Spleen (tissue), 11 donors: Measurements from ENCODE around the gene SIRT5. TPM values are rescaled to one million over a fixed set of nuclear protein-coding genes. Genes with fewer than 3 reads are reported as not detected.

Experiments used
- DNase-seq: peaks from one replicate; pipeline ENCODE4 v3.0.0-alpha.2; 2020
- H3K27ac ChIP-seq, 8 donors: fragments of 200-600 bp; sonication (generic) in 7 of 8; 1 replicate in 4 of 8; 2 replicates in 4 of 8; pipeline versions ENCODE4 v1.5.0 to v1.8.0; 2016 to 2021; ENCODE audit warnings: inconsistent platforms in 4 of 8, mild to moderate bottlenecking in 4 of 8, moderate library complexity in 1 of 8
- H3K27me3 ChIP-seq, 7 donors: fragments of 200-600 bp; sonication (generic) in 6 of 7; replicated peaks in 1 of 7; 1 replicate in 4 of 7; 2 replicates in 3 of 7; pipeline versions ENCODE4 v1.5.0 to v1.8.0; 2016 to 2021; ENCODE audit warnings: inconsistent platforms in 3 of 7, mild to moderate bottlenecking in 1 of 7
- H3K36me3 ChIP-seq, 6 donors: fragments of 200-600 bp; sonication (generic) in 5 of 6; 1 replicate in 4 of 6; 2 replicates in 2 of 6; pipeline versions ENCODE4 v1.5.0 to v1.8.0; 2016 to 2021; ENCODE audit warnings: inconsistent platforms in 2 of 6
- H3K4me1 ChIP-seq, 6 donors: fragments of 200-600 bp; sonication (generic) in 5 of 6; 1 replicate in 3 of 6; 2 replicates in 3 of 6; pipeline versions ENCODE4 v1.5.0 to v1.8.0; 2016 to 2021; ENCODE audit warnings: inconsistent platforms in 3 of 6
- H3K4me3 ChIP-seq, 8 donors: fragments of 200-600 bp; sonication (generic) in 7 of 8; 1 replicate in 4 of 8; 2 replicates in 4 of 8; pipeline versions ENCODE4 v1.5.0 to v1.8.0; 2016 to 2021; ENCODE audit warnings: inconsistent platforms in 4 of 8, mild to moderate bottlenecking in 4 of 8, moderate library complexity in 2 of 8
- H3K9me3 ChIP-seq, 8 donors: fragments of 200-600 bp; sonication (generic) in 7 of 8; 1 replicate in 4 of 8; 2 replicates in 4 of 8; pipeline versions ENCODE4 v1.5.0 to v1.8.0; 2016 to 2021; ENCODE audit warnings: inconsistent platforms in 4 of 8
- POLR2A ChIP-seq, 3 donors: fragments of 450-650 bp; IDR thresholded peaks; one replicate each; pipeline ENCODE4 v1.5.1; 2017; ENCODE audit warnings: antibody characterized with exemption in 3 of 3, mild to moderate bottlenecking in 1 of 3
- POLR2AphosphoS5 ChIP-seq, 3 donors: sonication (generic); formaldehyde crosslinking; IDR thresholded peaks; one replicate each; pipeline ENCODE4 v1.5.1; 2017; ENCODE audit warnings: antibody characterized with exemption in 3 of 3
- WGBS, 5 donors: extraction: QIAGEN DNeasy Blood & Tissue Kit in 3 of 5; methylation state at CpG; one replicate each; pipeline versions ENCODE4 v1.1.5 to v1.1.7; 2013 to 2018; 5-methylcytosine and 5-hydroxymethylcytosine counted together
- intact Hi-C: fragments of 100-400 bp; cut with DNase I; formaldehyde crosslinking; loops from one replicate; pipeline ENCODE4 v1.15.0; 2023; ENCODE audit warnings: low total_unique reads
- polyA plus RNA-seq, 3 donors: library from polyadenylated mRNA; stranded (reverse); fragments of 200-250 nt; gene quantifications; one replicate each; pipeline ENCODE4 v1.2.1, GENCODE V29; 2013
- total RNA-seq, 7 donors: library from RNA; depleted of rRNA in 3 of 7; stranded (reverse); fragments of >200 nt in 3 of 7; fragmentation: NEBNext Ultra II Directional in 4 of 7; extraction: Animal tissue kit (Norgen Biotek cat#: 25700) in 4 of 7; gene quantifications; one replicate each; pipeline versions ENCODE4 v1.1.0 to v1.2.1, GENCODE V29; 2016 to 2021
- TF ChIP-seq, protein P1 (sequence below), 11 experiments: fragments of 200-600 bp in 7 of 11; fragments of 450-650 bp in 4 of 11; sonication (generic) in 4 of 11; IDR thresholded peaks in 8 of 11; conservative IDR thresholded peaks in 3 of 11; 1 replicate in 7 of 11; 2 replicates in 4 of 11; pipeline versions ENCODE4 v1.4.0 to v1.8.0; 2016 to 2021; ENCODE audit warnings: antibody characterized with exemption in 11 of 11, inconsistent platforms in 4 of 11, mild to moderate bottlenecking in 1 of 11
- donor health status: healthy with polysubstance abuse.
- donor health status: DM: no; HTN: no; CAD: no; lungs with moderate emphysema.
- donor health status: DM: no; HTN: no; CAD: no.
- donor health status: Bipolar disorder and iron deficiency.
- donor health status: healthy.
- donor health status: DM: no; HTN: no; CAD: no.
- donor health status: DM: yes; HTN: yes; CAD: no.

Gene SIRT5
- total and polyA plus RNA-seq, 10 donors: 8.2 to 23.7 (median 16.1) TPM

DNA sequence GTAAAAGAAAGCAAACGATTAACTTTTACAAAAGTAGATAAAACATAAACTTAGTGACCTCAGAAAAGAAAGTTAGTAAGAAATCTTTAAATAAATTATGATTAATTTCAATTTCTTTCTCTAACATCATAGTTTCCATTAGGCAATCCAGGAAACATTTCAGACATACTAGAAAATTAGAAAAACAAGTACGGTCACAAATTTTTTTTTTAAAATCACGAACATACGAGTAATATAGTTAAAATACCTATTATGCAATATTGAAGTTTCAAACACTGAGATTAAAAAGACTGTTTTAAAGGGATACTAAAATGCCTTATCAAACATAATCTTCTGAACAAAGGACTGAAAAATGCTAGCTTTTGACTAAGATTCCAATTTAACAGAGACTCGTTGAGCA lies 66.9 kb downstream of the SIRT5 start:
- Histone ChIP-seq H3K4me1 (peaks cover 0 to 37% (median 7%) of the 10 kb centered on the region in 6 donors), H3K9me3 (no peaks in the 10 kb centered on the region), H3K36me3 (peaks cover 0 to 82% (median 30%) of the 10 kb centered on the region in 6 donors), H3K4me3 (no peak overlapping the region), H3K27ac (peak overlapping the region in 2 of 8 donors; percentile 15 to 28), H3K27me3 (no peaks in the 10 kb centered on the region)
- no peak for DNase-seq
- intact Hi-C loops: no loop called here
- WGBS, 5 donors: 50 to 73% (median 66%) methylated on average over 5 of the region's 5 CpGs
- TF ChIP-seq, protein P1, sequence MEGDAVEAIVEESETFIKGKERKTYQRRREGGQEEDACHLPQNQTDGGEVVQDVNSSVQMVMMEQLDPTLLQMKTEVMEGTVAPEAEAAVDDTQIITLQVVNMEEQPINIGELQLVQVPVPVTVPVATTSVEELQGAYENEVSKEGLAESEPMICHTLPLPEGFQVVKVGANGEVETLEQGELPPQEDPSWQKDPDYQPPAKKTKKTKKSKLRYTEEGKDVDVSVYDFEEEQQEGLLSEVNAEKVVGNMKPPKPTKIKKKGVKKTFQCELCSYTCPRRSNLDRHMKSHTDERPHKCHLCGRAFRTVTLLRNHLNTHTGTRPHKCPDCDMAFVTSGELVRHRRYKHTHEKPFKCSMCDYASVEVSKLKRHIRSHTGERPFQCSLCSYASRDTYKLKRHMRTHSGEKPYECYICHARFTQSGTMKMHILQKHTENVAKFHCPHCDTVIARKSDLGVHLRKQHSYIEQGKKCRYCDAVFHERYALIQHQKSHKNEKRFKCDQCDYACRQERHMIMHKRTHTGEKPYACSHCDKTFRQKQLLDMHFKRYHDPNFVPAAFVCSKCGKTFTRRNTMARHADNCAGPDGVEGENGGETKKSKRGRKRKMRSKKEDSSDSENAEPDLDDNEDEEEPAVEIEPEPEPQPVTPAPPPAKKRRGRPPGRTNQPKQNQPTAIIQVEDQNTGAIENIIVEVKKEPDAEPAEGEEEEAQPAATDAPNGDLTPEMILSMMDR (IDR thresholded peaks at IDR 0.05 in 8 of 11, conservative IDR thresholded peaks at IDR 0.05 in 3 of 11): no peak
- TF ChIP-seq POLR2AphosphoS5 (IDR thresholded peaks at IDR 0.05) (no peak), POLR2A (IDR thresholded peaks at IDR 0.05) (no peak)

DNA sequence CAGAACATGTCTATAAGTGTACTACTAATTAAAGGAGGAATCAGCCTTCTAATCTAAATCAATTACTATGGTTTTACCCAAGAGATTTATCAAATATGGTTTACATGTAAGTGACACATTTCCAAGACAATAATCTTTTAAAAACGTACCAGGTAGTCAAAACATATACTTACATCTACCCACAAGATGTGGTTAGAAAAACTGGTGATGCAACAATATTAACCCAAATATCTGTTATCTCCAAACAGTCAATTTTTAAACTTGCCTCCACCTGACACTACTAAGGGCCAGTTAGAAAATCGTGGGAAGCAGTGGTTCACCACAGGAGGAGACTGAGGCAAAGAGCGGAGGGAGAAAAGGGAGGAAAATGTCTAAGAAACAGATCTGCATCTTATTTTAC lies 68.7 kb downstream of the SIRT5 start:
- H3K4me3 ChIP-seq: no peak overlapping the region
- H3K4me1 ChIP-seq: peaks cover 0 to 27% (median 0%) of the 10 kb centered on the region in 6 donors
- no peaks in the 10 kb centered on the region for H3K27me3 ChIP-seq
- H3K9me3 ChIP-seq: no peaks in the 10 kb centered on the region
- intact Hi-C loops: no loop called here
- H3K27ac ChIP-seq: no peak overlapping the region
- DNase-seq: no peak
- peaks cover 0 to 71% (median 27%) of the 10 kb centered on the region in 6 donors for H3K36me3 ChIP-seq
- WGBS, 5 donors: 72 to 92% (median 84%) methylated on average over 3 of the region's 3 CpGs
- TF ChIP-seq POLR2A (IDR thresholded peaks at IDR 0.05) (no peak), POLR2AphosphoS5 (IDR thresholded peaks at IDR 0.05) (no peak)
- TF ChIP-seq, protein P1 (IDR thresholded peaks at IDR 0.05 in 8 of 11, conservative IDR thresholded peaks at IDR 0.05 in 3 of 11): no peak

DNA sequence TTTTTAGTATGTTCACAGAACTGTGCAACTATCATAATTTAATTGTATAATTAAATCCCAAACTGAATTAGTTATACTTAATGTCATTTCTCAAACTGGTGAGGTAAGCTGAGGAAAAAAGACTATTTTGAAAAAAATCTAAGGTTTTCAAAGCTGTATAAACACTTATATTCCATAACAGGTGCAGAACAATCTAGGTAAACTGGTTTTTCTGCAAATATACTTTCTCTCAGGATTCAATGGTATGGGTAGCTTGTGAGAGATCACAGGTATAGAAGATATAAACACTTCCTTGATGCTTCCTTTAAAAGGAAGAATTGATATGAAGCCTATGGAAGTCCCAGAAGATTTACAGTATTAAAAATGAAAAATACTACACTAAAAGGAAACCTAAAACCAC lies 74.4 kb downstream of the SIRT5 start:
- H3K27me3 ChIP-seq: no peaks in the 10 kb centered on the region
- no peak for DNase-seq
- H3K4me1 ChIP-seq: peaks cover 0 to 21% (median 0%) of the 10 kb centered on the region in 6 donors
- peaks cover 0 to 45% (median 3%) of the 10 kb centered on the region in 6 donors for H3K36me3 ChIP-seq
- H3K4me3 ChIP-seq: no peak overlapping the region
- intact Hi-C loops: no loop called here
- H3K9me3 ChIP-seq: no peaks in the 10 kb centered on the region
- no peak overlapping the region for H3K27ac ChIP-seq
- TF ChIP-seq, protein P1 (IDR thresholded peaks at IDR 0.05 in 8 of 11, conservative IDR thresholded peaks at IDR 0.05 in 3 of 11): no peak
- TF ChIP-seq POLR2A (IDR thresholded peaks at IDR 0.05): no peak

DNA sequence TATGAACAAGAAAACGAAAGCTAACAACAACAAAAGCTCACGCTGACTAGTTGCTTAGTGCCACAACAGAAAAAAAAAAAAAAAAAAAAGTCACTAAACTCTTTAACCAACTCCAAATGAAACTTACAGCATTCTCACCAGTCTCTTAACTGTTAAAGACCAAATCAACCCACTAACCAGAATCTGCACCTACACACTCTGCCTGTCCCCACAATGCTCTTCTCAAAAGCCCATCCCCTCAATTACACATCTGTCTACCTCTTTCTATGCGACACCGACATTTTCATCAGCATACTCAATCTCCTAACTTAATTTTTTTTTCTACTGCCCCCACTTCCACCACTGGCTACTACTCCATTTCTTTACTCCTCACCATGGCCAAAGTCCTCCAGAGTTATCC lies 75.0 kb downstream of the SIRT5 start:
- Histone ChIP-seq H3K36me3 (peaks cover 0 to 40% (median under 1%) of the 10 kb centered on the region in 6 donors), H3K9me3 (no peaks in the 10 kb centered on the region), H3K27me3 (no peaks in the 10 kb centered on the region), H3K27ac (no peak overlapping the region), H3K4me1 (peaks cover 0 to 24% (median 0%) of the 10 kb centered on the region in 6 donors), H3K4me3 (no peak overlapping the region)
- no peak for DNase-seq
- WGBS, 5 donors: 92 to 97% (median 92%) methylated on average over 4 of the region's 4 CpGs
- TF ChIP-seq, protein P1 (IDR thresholded peaks at IDR 0.05 in 8 of 11, conservative IDR thresholded peaks at IDR 0.05 in 3 of 11): no peak
- TF ChIP-seq POLR2A (IDR thresholded peaks at IDR 0.05) (no peak), POLR2AphosphoS5 (IDR thresholded peaks at IDR 0.05) (no peak)
- intact Hi-C loops: no loop called here
